Activated naive CD8-positive, alpha-beta T cell treated with anti-CD3 and anti-CD28 coated beads, Interleukin-2, amount 50 U/mL, for 16 hours (primary cell): ENCODE measurements around the gene SNX20.

Experiments
- DNase-seq: peaks from one replicate; pipeline ENCODE4 v3.0.0-alpha.2; 2020; ENCODE audit warnings: low read depth, low spot score

Gene SNX20, protein sequence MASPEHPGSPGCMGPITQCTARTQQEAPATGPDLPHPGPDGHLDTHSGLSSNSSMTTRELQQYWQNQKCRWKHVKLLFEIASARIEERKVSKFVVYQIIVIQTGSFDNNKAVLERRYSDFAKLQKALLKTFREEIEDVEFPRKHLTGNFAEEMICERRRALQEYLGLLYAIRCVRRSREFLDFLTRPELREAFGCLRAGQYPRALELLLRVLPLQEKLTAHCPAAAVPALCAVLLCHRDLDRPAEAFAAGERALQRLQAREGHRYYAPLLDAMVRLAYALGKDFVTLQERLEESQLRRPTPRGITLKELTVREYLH

DNA sequence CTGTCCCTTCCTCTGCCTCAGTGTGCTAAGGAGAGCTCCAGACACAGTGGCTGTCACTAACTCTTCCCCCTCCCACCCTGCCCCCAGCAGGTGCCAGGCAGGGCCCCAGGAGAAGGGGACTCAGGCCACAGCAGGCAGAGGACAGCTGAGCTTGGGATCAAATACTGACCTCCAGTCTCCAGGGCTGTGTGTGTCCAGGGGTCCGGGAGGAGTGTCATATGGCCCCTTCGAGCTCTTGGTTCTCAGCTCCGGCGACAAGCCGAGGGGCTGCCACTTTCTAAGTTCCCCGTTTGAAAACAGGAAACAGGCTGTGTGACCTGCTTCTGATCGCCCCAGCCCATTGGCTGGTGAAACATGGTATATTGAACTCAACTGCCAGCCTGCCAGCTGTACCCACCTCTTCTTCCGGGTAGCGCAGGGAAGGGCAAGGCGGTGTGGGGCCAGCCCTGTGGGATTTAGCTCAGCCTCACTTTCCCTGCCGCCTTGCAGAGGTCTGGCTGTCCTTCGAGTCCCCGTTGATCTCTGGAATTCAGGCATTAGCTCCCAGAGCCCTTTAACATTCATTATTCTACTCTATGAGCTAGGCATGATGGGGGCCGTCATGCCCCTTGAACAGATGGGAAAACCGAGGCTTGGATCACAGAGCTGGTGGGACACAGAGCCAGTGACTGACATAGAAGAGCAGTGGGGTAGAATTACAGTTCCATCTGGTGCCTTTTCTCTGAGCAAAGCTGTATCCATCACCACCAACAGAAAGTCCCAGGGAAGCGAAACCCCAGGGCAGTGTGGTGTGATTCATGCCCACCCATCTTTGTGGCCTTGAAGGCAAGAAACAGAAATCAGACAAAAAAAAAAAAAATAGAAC is at the start of gene SNX20:
TSS of gene SNX20 (minus strand) at position 292 of the 865 bp plus-strand sequence. CDS start 3,786 bp downstream, outside the sequence.
- no peak for DNase-seq

DNA sequence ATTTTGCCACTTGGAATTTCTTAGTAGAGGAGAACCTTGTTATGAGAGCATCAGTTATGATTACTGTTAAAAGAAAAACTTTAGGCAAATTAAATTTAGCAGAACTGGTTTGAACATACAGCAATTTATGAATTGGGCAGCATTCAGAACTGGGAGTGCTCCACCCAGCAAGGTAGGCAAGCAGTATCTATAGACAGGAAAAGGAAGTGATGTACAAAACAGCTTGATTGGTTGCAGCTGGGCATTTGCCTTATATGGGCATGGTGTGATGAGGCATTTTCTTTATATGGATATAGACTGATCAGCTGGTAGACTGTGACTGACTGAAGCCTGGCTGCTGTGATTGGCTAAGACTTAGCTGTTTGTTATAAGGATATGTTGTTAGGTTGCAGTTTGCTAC is 43.2 kb upstream of the SNX20 start:
- DNase-seq, result no peak

DNA sequence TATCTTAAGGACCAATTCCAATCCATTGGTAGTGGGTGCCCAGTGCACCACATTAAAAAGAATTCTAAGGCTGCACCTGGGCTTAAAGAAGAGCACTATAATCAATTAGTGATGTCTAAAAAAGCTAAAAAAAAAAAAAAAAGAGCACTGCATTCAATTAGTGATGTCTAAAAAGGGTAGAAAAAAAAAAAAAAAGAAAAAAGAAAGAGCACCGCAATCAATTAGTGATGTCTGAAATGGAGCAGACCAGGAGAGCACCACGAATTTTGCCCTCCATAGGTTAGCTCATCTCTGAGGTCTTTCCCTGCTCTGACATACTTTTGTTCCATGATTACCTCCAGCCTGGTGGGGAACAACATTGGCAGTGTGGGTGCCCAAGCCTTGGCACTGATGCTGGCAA is 41.8 kb upstream of the SNX20 start:
- no peak for DNase-seq

DNA sequence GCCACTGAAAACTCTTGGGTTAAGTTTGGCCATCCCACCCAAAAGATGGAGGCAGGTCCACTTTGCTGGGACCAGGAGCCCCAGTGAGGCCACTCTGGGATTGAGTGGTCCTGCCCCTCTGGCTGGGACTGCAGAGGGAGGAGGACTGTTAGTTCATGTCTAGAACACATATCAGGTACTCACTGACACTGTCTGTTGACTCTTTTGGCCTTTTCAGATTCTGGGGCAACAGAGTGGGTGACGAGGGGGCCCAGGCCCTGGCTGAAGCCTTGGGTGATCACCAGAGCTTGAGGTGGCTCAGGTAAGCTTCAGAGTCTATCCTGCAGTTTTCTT is 41.3 kb upstream of the SNX20 start:
- DNase-seq, result no peak

DNA sequence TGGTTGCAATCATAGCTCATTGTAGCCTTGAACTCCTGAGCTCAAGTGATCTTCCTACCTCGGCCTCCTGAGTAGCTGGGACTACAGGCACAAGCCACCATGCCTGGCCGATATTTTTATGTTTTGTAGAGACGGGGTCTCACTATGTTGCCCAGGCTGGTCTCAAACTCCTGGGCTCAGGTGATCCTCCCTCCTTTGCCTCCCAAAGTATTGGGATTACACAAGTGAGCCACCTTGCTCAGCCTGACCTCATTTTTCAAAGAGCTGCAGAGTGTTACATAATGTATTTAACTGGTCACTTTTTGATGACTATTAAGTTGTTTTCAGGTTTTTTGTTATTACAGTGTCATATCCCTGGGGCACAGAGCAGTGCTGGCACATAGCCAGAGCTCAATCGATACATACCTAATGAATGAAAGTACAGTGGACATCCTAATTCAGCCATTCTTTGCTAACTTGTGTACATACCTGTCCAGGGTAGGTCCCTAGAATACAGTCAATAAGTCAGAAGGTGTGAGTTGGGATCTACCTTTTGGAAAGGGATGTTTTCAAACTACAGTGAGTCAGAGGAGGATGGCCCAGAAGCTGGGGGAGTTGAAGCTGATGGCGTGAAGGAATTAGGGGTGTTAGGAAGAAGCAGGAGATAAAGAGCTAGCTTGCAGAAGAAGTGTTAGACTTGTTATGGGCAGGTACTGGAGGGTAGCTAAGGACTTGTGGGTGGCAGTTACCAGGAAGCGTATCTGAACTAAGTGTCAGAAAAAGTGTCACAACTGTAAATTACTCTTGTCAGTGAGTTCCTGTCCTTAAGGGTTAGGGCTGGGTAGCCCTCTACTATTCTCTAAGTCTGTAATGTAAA is 40.7 kb upstream of the SNX20 start:
- no peak for DNase-seq

DNA sequence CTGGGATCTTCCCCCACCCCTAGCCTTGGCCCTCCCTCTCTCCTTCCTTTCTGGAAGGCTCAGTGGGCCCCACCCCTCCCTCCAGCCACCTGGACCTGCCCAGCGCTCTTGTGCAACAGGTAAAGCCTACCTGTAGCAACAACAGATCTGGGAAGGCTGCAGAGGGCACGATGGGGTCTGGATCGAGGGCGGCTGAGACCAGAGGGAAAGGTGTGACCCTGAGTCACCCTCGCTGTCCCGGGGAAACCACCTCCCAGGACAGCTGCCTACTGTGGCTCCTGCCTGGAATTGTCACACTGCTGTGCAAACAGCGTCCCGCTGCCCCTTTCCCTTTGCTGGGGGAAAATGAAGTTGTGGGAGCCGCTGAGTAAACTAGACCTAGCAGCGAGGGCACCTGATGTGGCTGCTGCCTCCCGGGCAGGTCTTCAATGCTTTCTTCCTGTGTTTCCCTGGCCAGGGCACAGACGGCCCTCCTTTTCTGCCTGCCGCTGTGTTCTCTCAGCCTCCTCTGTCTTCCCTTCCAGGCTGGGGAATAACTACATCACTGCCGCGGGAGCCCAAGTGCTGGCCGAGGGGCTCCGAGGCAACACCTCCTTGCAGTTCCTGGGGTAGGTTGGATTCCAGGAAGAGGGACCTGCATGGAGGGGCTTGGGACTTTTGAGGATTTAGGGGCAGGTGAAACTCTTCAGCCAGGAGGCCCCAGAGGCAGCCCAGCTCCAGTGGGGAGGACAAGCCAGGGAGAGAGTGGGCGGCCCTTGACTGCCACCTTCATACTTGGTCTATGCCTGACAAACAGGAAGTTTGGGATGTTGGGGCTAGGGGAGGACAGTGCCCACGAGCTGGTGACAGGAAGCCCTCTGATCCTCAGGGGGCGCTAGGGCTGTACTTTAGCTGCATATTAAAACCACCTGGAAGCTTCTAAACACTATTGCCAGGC is 38.6 kb upstream of the SNX20 start:
- no peak for DNase-seq

DNA sequence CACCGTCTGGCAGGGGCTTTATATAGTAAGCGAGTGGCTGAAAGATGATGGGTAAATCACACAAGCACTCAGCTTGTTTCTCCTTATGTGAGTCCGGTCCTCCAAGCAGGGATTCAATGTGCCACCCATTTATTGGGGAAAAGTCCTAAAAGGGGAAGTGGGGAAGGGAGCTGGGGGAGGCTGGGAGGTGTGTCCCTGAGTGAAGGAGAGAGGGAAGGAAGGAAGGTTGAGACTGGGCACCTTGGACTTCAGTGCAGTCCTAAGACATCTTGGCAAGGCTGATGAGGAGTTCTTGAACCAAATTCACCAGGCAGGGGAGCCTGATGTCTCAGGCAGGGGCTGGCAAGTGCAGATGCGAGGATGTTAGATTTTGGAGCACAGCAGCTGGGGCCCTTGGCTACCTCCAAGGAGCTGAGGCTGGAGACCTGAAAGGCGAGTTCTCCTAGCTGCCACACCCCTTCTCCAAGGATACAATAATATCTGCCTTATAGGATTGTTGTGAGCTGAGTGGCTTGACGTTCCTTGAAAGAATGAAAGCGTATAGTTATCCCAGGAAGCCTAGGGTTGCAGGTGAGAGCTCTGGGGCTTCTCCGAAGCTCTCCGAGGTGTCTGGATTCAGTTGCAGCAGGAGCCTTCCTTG is 37.8 kb upstream of the SNX20 start:
- DNase-seq, result no peak

DNA sequence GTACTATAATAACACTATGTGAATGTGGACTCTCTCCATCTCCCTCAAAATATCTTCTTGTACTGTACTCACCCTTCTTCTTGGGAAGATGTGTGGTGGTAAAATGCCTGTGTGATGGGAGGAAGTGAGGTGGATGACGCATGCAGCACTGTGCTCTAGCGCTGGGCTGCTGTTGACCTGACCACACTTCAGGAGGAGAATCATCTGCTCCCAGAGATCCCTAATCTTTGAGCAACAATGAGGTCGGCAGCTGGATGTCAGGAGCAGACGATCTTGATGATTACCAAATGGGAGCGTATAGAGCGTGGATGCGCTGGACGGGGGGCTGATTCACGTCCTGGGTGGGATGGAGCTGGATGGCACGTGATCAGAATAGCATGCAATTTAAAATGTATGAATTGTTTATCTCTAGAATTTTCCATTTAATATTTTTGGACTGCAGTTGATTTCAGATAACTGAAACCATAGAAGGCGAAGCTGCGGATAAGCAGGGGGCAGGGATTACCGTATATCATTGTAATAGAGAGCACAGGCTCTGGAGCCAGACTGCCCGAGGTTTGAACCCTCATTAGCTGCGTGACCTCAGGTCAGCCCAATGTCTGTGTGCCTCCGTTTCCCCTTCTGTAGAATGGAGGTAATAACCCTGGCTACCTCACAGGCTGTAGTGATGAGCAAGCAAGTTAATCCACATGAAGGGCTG is 37.1 kb upstream of the SNX20 start:
- no peak for DNase-seq

DNA sequence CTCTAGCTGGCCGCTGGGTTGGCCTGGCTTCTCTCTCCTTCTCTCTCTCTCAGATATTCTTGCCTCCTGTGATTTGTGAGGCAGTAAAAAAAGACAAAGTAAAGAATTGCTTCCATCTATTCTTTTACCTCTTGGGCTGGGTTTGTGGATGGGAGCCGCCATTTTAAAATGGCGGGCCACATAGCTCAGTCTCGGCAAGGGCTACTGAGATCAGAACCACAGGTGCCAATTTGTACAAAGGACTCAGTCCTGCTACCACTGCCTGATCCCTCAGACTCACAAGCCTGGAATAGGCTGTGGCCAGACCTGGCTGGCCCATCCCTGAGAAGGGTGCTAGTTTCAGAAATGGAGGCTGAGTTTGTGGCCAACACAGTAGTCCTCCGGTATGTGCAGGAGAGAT is 36.4 kb upstream of the SNX20 start:
- no peak for DNase-seq

DNA sequence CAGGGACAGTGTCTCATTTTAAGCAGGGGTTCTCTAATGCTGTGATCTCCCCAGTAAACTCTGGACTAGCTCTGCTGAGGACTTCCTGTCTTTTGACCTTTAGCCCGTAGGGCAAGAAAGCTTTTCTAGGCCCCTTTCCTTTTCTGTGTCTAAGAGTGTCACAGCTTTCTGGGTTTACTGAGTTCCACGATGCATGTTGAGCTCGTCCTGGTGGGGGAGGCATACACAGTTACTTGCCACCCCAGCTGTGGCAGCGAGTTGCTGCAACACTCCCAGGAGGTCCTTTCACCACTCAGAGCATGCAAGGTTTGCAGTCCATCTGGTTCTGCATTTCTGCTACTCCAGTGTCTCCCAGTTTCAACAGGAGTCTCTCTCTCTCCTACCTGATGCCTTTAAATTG is 36.0 kb upstream of the SNX20 start:
- DNase-seq, result no peak

DNA sequence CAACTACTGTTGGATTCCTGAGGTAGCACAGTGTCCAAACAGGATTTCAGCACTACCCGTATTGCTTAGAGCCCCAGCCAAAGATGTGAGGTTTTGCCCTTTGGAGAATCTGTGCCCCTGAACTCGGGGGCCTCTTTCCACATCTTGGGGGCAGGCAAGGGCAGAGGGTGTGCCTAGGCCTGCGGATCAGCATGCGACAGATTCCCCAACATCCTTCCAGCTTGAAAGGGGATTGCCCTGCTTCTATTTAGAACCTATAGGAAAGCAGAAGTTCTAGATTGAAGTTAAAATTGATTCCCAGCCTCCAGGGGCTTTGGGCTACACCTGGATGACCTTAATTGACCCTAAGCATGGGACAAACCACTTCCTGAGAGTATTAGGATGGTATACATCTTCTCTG is 31.8 kb upstream of the SNX20 start:
- DNase-seq, result no peak

DNA sequence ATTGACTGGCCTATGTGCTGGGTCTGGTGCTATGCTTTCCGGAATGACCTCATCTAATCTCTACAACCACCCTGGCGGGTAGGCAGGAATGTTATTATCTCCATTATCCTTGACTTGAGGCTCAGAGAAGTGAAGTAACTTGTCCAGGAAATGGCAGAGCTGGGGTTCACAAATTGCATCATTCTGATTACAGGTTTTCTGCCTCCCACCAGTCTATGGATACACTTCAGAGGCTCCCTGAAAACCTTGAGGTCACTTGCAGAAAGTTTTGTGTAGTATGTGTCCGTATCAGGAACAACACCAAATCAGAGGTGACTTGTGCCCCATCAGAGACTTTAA is 31.4 kb upstream of the SNX20 start:
- DNase-seq, result no peak

DNA sequence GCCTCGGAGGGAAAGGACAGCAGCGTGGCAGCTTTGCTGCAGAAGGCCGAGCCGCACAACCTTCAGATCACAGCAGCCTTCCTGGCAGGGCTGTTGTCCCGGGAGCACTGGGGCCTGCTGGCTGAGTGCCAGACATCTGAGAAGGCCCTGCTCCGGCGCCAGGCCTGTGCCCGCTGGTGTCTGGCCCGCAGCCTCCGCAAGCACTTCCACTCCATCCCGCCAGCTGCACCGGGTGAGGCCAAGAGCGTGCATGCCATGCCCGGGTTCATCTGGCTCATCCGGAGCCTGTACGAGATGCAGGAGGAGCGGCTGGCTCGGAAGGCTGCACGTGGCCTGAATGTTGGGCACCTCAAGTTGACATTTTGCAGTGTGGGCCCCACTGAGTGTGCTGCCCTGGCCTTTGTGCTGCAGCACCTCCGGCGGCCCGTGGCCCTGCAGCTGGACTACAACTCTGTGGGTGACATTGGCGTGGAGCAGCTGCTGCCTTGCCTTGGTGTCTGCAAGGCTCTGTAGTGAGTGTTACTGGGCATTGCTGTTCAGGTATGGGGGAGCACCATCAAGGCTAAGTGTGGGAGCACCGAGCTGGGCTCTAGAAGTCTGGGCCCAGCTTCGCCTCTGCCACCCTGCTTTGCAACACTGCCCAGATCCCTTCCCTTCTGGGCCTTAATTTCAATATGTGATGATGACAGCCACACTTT is 30.9 kb upstream of the SNX20 start:
- no peak for DNase-seq

DNA sequence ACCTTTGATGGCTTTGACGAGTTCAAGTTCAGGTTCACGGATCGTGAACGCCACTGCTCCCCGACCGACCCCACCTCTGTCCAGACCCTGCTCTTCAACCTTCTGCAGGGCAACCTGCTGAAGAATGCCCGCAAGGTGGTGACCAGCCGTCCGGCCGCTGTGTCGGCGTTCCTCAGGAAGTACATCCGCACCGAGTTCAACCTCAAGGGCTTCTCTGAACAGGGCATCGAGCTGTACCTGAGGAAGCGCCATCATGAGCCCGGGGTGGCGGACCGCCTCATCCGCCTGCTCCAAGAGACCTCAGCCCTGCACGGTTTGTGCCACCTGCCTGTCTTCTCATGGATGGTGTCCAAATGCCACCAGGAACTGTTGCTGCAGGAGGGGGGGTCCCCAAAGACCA is 29.9 kb upstream of the SNX20 start:
- DNase-seq, result no peak

DNA sequence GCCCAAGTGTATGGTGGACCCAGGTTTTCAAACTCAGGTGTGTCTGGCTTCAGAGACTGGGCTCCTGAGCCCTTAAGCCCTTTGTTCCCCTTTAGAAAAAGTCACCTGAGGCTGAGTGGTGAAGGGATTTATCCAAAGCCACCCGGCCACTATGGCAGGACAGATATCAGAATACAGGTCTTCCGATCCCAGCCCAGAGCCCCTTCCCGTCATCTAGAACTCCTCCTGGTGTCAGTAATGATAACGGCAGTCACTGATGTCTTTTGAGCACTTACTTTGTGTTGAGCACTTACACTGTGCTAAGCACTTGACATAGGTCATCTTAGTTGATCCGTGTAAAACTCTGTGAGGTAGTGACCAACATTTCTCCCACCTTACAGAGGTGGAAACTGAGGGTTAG is 28.9 kb upstream of the SNX20 start:
- no peak for DNase-seq

DNA sequence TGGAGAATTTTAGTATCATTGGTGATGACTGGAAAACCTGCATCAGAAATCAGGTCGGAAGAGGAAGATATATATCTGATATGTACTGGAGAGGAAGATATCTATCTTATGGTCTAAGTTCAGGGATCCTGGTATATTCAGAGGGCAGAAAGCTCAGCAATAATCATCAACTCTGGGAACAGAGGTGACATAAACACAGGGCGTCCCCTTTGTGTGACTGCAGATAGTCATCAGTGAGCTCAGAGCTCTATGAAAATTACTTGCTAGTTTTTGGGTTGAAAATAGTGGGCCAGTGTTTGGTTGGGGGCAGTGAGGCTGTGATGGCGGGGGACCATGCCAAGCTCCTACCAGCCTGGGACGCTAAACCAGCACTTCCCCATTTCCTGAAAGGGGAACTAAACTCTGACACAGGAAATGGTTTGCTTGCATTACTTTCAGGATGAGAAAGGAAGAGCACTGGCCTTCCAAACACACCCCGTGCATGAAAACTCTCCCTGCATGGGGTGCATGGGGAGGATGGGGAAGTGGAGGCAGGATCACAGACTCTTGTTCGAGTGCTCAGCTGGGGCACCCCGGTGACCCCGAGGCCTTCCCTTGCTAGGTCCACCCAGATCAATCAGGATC is 28.1 kb upstream of the SNX20 start:
- no peak for DNase-seq

DNA sequence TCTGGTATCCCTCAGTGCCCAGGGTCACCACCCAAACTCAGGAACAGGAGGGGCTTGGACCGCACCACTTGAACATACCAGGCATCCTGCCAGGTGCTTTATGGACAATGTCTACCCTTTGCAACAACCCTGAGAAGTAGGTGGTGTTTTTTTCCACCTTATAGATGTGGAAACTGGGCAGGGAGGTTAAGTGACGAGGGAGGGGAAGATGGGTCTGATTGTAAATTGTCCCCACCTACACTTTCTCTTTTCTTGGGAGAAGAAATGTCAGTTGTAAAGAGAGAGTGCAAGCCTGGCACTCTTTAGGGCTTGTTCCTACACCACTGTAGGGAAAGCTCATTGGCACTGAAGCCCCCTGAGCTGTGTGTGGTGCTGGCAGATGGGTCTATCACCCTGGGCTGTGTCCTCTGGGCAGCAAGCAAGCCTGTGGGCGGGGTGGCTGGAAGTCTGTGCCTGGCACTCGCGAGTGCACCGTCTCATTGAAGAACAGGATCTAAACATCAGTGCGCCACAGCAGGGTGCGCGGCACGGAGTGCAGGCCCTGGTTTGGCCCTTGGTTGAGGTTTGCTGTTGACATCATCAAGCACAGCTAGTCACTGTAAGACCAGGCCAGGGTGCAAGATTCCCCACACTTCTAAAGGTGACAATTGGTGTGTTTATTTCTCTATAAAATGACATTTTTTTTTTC is 27.4 kb upstream of the SNX20 start:
- no peak for DNase-seq

DNA sequence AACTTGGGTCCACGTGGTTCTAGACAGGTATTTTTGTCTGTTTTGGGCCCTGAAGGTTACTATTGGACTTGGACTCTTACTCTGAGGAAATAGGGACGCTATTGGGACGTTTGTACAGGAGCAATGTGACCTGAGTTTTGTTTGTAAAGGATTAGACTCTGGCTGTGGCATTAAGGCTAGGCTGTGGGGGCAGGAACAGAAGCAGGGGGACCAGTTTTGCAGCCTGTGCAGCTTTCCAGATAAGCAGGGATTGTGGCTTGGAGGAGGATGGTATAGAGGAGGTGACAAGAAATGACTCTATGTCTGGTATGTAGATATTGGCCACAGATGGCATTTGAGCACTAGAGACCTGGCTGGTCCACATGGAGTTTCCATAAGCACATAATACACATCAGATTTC is 25.1 kb upstream of the SNX20 start:
- DNase-seq, result no peak
